ENCODE data around the gene EXOC3.

DNA sequence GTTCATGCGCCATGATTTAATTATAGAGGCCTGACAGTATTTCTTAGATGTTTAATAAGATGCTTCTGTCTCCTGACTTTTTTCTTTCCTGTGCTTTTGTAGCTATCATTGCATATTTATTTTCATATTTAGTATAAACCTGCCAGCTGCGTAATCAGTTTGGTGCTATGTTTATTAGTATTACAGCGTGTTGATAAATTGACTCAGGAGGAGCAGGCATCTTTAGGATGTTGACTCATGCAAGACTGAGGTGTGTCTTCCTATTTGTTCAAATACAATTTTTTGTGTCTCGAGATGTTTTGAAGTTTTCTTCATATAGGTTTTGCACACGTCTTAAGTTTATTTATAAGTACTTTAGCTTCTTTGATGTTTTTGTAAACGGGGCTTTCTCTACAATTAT, 35.9 kb upstream of the EXOC3 start:
- TF ChIP-seq, protein P1, sequence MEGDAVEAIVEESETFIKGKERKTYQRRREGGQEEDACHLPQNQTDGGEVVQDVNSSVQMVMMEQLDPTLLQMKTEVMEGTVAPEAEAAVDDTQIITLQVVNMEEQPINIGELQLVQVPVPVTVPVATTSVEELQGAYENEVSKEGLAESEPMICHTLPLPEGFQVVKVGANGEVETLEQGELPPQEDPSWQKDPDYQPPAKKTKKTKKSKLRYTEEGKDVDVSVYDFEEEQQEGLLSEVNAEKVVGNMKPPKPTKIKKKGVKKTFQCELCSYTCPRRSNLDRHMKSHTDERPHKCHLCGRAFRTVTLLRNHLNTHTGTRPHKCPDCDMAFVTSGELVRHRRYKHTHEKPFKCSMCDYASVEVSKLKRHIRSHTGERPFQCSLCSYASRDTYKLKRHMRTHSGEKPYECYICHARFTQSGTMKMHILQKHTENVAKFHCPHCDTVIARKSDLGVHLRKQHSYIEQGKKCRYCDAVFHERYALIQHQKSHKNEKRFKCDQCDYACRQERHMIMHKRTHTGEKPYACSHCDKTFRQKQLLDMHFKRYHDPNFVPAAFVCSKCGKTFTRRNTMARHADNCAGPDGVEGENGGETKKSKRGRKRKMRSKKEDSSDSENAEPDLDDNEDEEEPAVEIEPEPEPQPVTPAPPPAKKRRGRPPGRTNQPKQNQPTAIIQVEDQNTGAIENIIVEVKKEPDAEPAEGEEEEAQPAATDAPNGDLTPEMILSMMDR (IDR thresholded peaks at IDR 0.05), result no peak
- no peak for TF ChIP-seq EZH2 (IDR thresholded peaks at IDR 0.05)
- no peak for TF ChIP-seq EZH2phosphoT487 (IDR thresholded peaks at IDR 0.05)

Measured in neural progenitor cell (in vitro differentiated cells).